Measurements from ENCODE around the gene ATAD3A.
"Not testable (repeated sequence)": the region's sequence is repeated elsewhere in the genome, so short reads cannot be mapped to it uniquely, and the experiment has no call there.

Gene ATAD3A

GRCh38 chr1:1552263-1552639 is 40.3 kb downstream of the ATAD3A start:
- TF ChIP-seq CTCF (IDR thresholded peaks at IDR 0.05; ENCODE audit: borderline replicate concordance, insufficient read depth, low read depth, low read length) = no peak
- H3K4me3 ChIP-seq (ENCODE audit: low read depth, low read length) = no peak overlapping the region

- TF ChIP-seq CTCF (IDR thresholded peaks at IDR 0.05; ENCODE audit: borderline replicate concordance, insufficient read depth, low read depth, low read length) = no peak
- no peak overlapping the region for H3K4me3 ChIP-seq (ENCODE audit: low read depth, low read length)
Observed at GRCh38 chr1:1553821-1554494, 42.0 kb downstream of the ATAD3A start.

GRCh38 chr1:1554550-1554925 is 42.6 kb downstream of the ATAD3A start:
- TF ChIP-seq CTCF (IDR thresholded peaks at IDR 0.05; ENCODE audit: borderline replicate concordance, insufficient read depth, low read depth, low read length) = no peak
- H3K4me3 ChIP-seq (ENCODE audit: low read depth, low read length) = no peak overlapping the region

DNA sequence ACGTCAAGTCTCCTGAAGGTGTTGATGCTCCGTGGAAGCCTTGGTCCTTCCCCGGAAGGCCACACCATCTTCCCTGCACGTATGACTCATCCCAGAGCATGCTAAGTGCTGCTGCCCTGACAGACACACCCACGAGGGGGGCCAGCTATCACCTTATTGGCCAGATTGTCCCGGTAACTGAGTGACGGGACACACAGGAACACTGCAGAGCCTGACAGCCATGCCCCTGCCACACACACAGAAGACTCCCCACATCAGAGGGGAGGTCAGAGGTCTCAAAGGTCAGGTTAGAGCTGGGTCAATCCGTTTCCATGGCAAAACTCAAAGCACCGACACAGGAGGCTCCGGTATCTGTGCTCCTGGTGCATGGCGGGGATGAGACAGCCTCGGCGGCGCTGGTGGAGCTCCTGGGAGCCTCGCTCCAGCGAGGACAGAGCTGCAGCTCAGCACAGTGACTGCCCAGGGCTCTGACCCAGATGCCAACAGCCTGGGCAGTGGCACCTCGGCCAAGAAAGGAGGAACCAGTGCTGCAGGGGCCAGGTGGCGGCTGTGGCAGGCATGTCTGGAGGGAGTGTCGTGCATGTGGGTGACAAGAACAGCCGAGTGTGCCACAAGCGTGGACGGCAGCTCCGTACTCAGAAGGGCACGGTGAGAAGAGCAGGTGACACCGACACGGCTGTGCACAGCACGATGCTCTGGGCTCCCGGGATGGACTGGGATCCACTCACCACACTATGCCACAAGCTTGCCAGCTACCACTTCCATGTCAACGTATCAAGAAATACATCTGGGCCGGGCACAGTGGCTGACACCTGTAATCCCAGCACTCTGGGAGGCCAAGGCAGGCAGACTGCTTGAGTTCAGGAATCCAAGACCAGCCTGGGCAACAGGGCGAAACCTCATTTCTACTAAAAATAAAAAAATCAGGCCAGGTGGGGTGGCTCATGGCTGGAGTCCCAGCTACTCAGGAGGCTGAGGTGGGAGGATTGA is 43.3 kb downstream of the ATAD3A start:
- TF ChIP-seq CTCF (IDR thresholded peaks at IDR 0.05; ENCODE audit: borderline replicate concordance, insufficient read depth, low read depth, low read length) = no peak
- H3K4me3 ChIP-seq (ENCODE audit: low read depth, low read length) = no peak overlapping the region

DNA sequence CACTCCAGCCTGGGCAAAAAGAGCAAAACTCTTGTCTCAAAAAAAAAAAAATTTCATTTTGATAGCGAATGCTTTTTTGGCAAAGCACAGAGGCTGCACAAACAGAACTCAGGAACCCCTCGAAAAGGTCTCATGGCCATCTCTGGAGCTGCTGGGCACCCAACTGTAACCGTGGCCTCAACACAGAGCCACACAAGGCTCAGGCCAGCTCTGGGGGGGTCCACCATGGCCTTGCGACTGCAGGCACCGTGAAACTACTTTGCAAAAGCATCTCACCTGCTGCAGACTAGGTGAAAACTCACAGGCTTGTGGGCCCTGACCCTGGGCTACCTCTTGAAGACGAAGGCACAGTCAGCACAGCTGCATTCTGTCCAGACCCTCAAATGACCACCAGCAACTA is 44.5 kb downstream of the ATAD3A start:
- H3K4me3 ChIP-seq (ENCODE audit: low read depth, low read length) = no peak overlapping the region
- no peak for TF ChIP-seq CTCF (IDR thresholded peaks at IDR 0.05; ENCODE audit: borderline replicate concordance, insufficient read depth, low read depth, low read length)

DNA sequence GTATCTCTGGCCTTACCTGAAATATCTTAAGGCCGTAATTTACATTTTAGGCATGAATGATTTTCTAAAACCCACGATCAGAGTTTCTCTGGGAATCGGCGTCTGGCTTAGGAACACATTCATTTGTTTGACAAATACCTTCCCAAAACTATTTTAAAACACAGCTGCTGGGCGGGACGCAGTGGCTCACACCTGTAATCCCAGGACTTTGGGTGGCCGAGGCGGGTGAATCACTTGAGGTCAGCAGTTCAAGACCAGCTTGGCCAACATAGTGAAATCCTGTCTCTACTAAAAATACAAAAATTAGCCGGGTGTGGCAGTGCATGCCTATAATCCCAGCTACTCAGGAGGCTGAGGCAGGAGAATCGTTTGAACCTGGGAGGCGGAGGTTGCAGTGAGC is 45.0 kb downstream of the ATAD3A start:
- not testable (repeated sequence) for H3K4me3 ChIP-seq (ENCODE audit: low read depth, low read length)

GRCh38 chr1:1557688-1558087 is 45.7 kb downstream of the ATAD3A start:
- H3K4me3 ChIP-seq (ENCODE audit: low read depth, low read length) = not testable (repeated sequence)

- no peak for TF ChIP-seq CTCF (IDR thresholded peaks at IDR 0.05; ENCODE audit: borderline replicate concordance, insufficient read depth, low read depth, low read length)
- H3K4me3 ChIP-seq (ENCODE audit: low read depth, low read length) = no peak overlapping the region
Observed at GRCh38 chr1:1558591-1558990, 46.6 kb downstream of the ATAD3A start.
